OCI-LY1 (cell line): Measurements from ENCODE around the gene PTTG2.

Source experiments
- H2AFZ ChIP-seq: fragments of 200-600 bp; sonication (generic), shearing (Covaris generic); 2 replicates; pipeline ENCODE4 v1.6.0; 2014; ENCODE audit warnings: antibody characterized with exemption, mild to moderate bottlenecking, low read length
- H3F3A ChIP-seq: fragments of 200-600 bp; sonication (generic), shearing (Covaris generic); 2 replicates; pipeline ENCODE4 v1.6.0; 2014; ENCODE audit warnings: mild to moderate bottlenecking, antibody characterized with exemption, low read length, moderate library complexity; ENCODE audit not compliant: insufficient read depth
- H3K27ac ChIP-seq: fragments of 200-600 bp; sonication (generic); 2 replicates; pipeline ENCODE4 v1.5.1; 2014; ENCODE audit warnings: low read length, mixed run types, mild to moderate bottlenecking, low read depth; ENCODE audit not compliant: poor library complexity, severe bottlenecking
- H3K27me3 ChIP-seq: fragments of 200-600 bp; sonication (generic); 2 replicates; pipeline ENCODE4 v1.6.0; 2014; ENCODE audit warnings: antibody characterized with exemption, mild to moderate bottlenecking, low read length, moderate library complexity; ENCODE audit not compliant: insufficient read depth
- H3K36me3 ChIP-seq: fragments of 200-600 bp; sonication (generic); 2 replicates; pipeline ENCODE4 v1.6.1; 2014; ENCODE audit warnings: mild to moderate bottlenecking, antibody characterized with exemption, low read length, moderate library complexity, mixed read lengths; ENCODE audit not compliant: insufficient read depth
- H3K4me1 ChIP-seq: fragments of 200-600 bp; sonication (generic); 2 replicates; pipeline ENCODE4 v1.5.1; 2014; ENCODE audit warnings: mild to moderate bottlenecking, low read length, moderate library complexity; ENCODE audit not compliant: insufficient read depth, severe bottlenecking
- H3K4me2 ChIP-seq: fragments of 200-600 bp; sonication (generic), shearing (Covaris generic); 2 replicates; pipeline ENCODE4 v1.6.1; 2014; ENCODE audit warnings: low read length
- H3K4me3 ChIP-seq: fragments of 200-600 bp; sonication (generic); 2 replicates; pipeline ENCODE4 v1.5.1; 2014; ENCODE audit warnings: low read length, low read depth, mild to moderate bottlenecking, mixed read lengths; ENCODE audit not compliant: poor library complexity, severe bottlenecking
- H3K79me2 ChIP-seq: fragments of 200-600 bp; shearing (Covaris generic); 2 replicates; pipeline ENCODE4 v1.6.1; 2016; ENCODE audit warnings: mixed run types, low read length, mixed read lengths; ENCODE audit not compliant: insufficient read depth
- H3K9ac ChIP-seq: fragments of 200-600 bp; sonication (generic), shearing (Covaris generic); 2 replicates; pipeline ENCODE4 v1.6.1; 2014; ENCODE audit warnings: mild to moderate bottlenecking, low read length, mixed read lengths
- H3K9me2 ChIP-seq: fragments of 200-600 bp; sonication (generic), shearing (Covaris generic); 2 replicates; pipeline ENCODE4 v1.6.1; 2014; ENCODE audit warnings: low read depth, mild to moderate bottlenecking, low read length, mixed read lengths
- H3K9me3 ChIP-seq: fragments of 200-600 bp; shearing (Covaris generic); 2 replicates; pipeline ENCODE4 v1.6.1; 2014; ENCODE audit warnings: low read length, mixed read lengths
- H4K20me1 ChIP-seq: fragments of 200-600 bp; sonication (generic), shearing (Covaris generic); 2 replicates; pipeline ENCODE4 v1.6.0; 2016; ENCODE audit warnings: mild to moderate bottlenecking, low read length; ENCODE audit not compliant: insufficient read depth
- EZH2 ChIP-seq: fragments of 200-600 bp; sonication (generic), shearing (Covaris generic); IDR thresholded peaks from 2 replicates; pipeline ENCODE4 v1.8.0; 2017; ENCODE audit warnings: borderline replicate concordance, mixed run types, mild to moderate bottlenecking, antibody characterized with exemption, low read length, moderate library complexity, mixed read lengths
- TF ChIP-seq, protein P1 (sequence below): fragments of 200-600 bp; sonication (generic), shearing (Covaris generic); IDR thresholded peaks from 2 replicates; pipeline ENCODE4 v1.5.1; 2017; ENCODE audit warnings: mild to moderate bottlenecking, antibody characterized with exemption, low read length, moderate library complexity, mixed read lengths

The PTTG2 gene

DNA sequence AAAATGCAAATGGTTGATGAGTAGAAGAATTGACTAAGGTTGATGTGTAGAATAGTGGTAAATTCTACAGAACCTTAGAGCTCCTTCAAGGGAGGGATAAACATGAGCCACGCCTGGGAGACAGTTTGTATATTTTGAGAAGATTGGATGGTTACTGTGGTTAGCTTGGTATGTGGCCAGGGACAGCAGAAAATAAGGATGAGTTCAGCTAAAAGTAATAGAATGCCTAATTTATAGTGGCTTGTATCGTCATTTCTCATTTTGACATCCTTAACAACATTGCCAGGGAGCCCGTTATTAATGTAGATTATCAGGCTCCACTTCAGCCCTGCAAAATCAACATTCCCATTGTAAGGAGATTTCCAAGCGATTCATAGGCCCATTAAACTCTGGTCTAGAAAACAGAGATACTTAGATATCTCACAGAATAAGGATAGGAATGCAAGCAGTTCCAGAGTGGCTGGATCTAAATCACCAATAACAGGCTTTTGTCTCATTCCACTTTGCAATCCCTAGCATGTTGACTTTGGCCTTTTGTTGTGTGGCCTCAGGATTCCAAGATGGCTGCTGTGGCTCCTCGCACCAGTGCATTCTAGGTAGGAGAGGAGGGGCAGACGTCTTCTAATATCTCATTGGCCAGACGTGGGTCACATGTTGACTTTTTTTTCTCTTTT lies 6.4 kb upstream of the PTTG2 start:
- no peaks in the 10 kb centered on the region for H4K20me1 ChIP-seq
- H3K9ac ChIP-seq, result no peak overlapping the region
- H3K27ac ChIP-seq, result no peak overlapping the region
- H3K4me2 ChIP-seq, result no peak overlapping the region
- H2AFZ ChIP-seq, result no peak overlapping the region
- TF ChIP-seq, protein P1, sequence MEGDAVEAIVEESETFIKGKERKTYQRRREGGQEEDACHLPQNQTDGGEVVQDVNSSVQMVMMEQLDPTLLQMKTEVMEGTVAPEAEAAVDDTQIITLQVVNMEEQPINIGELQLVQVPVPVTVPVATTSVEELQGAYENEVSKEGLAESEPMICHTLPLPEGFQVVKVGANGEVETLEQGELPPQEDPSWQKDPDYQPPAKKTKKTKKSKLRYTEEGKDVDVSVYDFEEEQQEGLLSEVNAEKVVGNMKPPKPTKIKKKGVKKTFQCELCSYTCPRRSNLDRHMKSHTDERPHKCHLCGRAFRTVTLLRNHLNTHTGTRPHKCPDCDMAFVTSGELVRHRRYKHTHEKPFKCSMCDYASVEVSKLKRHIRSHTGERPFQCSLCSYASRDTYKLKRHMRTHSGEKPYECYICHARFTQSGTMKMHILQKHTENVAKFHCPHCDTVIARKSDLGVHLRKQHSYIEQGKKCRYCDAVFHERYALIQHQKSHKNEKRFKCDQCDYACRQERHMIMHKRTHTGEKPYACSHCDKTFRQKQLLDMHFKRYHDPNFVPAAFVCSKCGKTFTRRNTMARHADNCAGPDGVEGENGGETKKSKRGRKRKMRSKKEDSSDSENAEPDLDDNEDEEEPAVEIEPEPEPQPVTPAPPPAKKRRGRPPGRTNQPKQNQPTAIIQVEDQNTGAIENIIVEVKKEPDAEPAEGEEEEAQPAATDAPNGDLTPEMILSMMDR, result no peak
- TF ChIP-seq EZH2, result no peak
- no peaks in the 10 kb centered on the region for H3K9me3 ChIP-seq
- no peak overlapping the region for H3K4me3 ChIP-seq
- H3F3A ChIP-seq, result no peaks in the 10 kb centered on the region
- H3K9me2 ChIP-seq, result no peaks in the 10 kb centered on the region
- H3K27me3 ChIP-seq, result no peaks in the 10 kb centered on the region
- peaks cover 12% of the 10 kb centered on the region for H3K36me3 ChIP-seq
- no peaks in the 10 kb centered on the region for H3K79me2 ChIP-seq
- peaks cover 12% of the 10 kb centered on the region for H3K4me1 ChIP-seq

DNA sequence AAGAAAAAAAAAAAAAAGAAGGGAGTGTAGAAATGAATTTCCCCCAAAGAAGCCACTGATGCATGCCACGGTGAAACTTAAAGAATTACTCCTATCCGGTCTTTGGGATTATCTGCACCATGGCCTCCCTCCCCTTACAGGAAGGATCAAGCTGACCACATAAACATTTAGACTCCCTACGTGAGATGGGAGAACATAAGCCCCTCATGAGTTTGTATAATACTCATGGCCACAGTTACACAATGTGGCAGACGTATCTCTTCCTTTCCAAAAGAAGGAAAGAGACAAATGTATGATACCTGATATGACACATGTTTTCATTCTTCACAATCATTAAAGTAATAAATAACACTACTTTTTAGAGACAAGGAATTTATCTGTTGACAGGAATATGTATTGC lies 3.3 kb upstream of the PTTG2 start:
- no peak for TF ChIP-seq EZH2
- TF ChIP-seq, protein P1, result no peak
- no peak overlapping the region for H3K9ac ChIP-seq
- H3K4me3 ChIP-seq, result no peak overlapping the region
- no peaks in the 10 kb centered on the region for H3K79me2 ChIP-seq
- H3K9me2 ChIP-seq, result no peaks in the 10 kb centered on the region
- no peak overlapping the region for H2AFZ ChIP-seq
- H3K4me2 ChIP-seq, result no peak overlapping the region
- H3K9me3 ChIP-seq, result no peaks in the 10 kb centered on the region
- H3F3A ChIP-seq, result no peaks in the 10 kb centered on the region
- no peaks in the 10 kb centered on the region for H3K27me3 ChIP-seq
- no peaks in the 10 kb centered on the region for H4K20me1 ChIP-seq
- H3K36me3 ChIP-seq, result peaks cover 10% of the 10 kb centered on the region
- H3K27ac ChIP-seq, result no peak overlapping the region
- H3K4me1 ChIP-seq, result no peaks in the 10 kb centered on the region

DNA sequence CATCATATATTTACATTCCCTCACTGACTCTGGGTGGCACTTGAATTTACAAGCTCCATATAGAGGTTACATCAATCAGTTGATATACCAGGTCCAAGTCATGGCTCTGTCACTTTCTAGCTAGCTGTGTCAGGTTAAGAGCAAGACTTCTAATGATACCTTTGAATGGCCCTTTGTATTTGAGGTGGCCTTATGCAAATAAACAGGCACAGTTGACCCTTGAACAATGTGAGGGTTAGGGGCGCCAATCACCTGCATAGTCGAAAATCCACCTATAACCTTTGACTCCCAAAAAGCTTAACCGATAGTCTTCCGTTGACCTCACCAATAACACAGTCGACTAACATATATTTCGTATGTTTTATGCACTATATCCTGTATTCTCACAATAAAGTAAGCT lies 1.3 kb upstream of the PTTG2 start:
- TF ChIP-seq EZH2, result no peak
- TF ChIP-seq, protein P1, result no peak
- Histone ChIP-seq H3F3A (no peaks in the 10 kb centered on the region), H3K27ac (no peak overlapping the region), H3K4me1 (peaks cover 3% of the 10 kb centered on the region), H2AFZ (no peak overlapping the region), H3K9ac (no peak overlapping the region), H3K4me2 (no peak overlapping the region), H3K27me3 (no peaks in the 10 kb centered on the region), H3K79me2 (no peaks in the 10 kb centered on the region), H3K36me3 (peaks cover 4% of the 10 kb centered on the region), H4K20me1 (no peaks in the 10 kb centered on the region), H3K9me2 (no peaks in the 10 kb centered on the region), H3K4me3 (no peak overlapping the region), H3K9me3 (0 out of 2 replicates have a peak, but pooled peaks cover 4% of the 10 kb centered on the region)
